Tibial nerve (tissue), 3 donors: ENCODE results near the gene PCBP3.

ENCODE experiments used
- CTCF ChIP-seq, 5 experiments: fragments of 200-600 bp in 3 of 5; fragments of 450-650 bp in 2 of 5; sonication (generic) in 3 of 5; IDR thresholded peaks; one replicate each; pipeline ENCODE4 v1.5.1; 2016 to 2019; ENCODE audit warnings: antibody characterized with exemption in 5 of 5, mild to moderate bottlenecking in 3 of 5, moderate library complexity in 2 of 5
- POLR2A ChIP-seq, 2 donors: fragments of 450-650 bp; IDR thresholded peaks; one replicate each; pipeline ENCODE4 v1.6.1; 2017; ENCODE audit warnings: antibody characterized with exemption in 2 of 2, mild to moderate bottlenecking in 2 of 2, moderate library complexity in 2 of 2

- TF ChIP-seq POLR2A (IDR thresholded peaks at IDR 0.05) (no peak), CTCF (IDR thresholded peaks at IDR 0.05) (no peak)
These were observed 71.9 kb downstream of the PCBP3 start for GRCh38 chr21:45715441-45715840.
